ENCODE data around the gene ZBTB42.

The ZBTB42 gene

DNA sequence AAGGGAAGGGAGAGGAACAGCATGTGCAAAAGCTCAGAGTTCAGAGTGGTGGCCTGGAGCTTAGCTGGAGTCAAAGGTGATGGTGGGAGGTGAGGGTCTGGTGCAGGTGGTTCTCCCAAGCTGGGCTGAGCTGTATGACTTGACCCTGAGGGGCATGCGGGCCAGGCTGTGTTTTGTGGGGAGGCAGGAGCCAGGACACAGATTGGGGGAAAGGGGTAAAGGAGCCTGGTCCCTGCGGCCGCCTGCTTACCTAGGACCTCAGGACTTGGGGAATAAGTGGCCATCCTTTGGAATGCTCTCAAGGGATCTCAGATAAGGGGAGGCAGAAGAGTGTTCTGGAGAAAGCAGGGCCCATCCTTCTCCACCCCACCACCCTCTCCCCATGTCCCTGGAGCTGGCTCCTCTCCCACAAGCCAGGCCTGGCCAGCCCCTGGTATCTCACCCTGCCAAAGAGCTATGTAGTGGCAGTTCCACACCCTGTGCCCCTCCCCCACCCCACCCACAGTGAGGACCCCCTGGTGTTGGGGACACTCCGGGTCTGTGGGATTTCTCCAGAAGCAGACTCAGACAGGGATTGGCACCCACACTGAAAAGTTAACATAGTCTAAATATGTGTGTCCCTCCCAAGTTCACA is 44.2 kb downstream of the ZBTB42 start:
- H3K4me1 ChIP-seq (ENCODE audit: insufficient read depth, low read length) = peaks cover 12% of the 10 kb centered on the region
- no peaks in the 10 kb centered on the region for H3K36me3 ChIP-seq (ENCODE audit: insufficient read depth, low read length)
- no peak overlapping the region for H3K27ac ChIP-seq (ENCODE audit: low read depth, low read length)
- no peak overlapping the region for H3K4me3 ChIP-seq (ENCODE audit: low read depth in 1 of 2, low read length in 2 of 2)
- H3K9me3 ChIP-seq (ENCODE audit: low read length) = no peaks in the 10 kb centered on the region
- H3K27me3 ChIP-seq (ENCODE audit: control insufficient read depth in 1 of 2, insufficient read depth in 2 of 2, low read length in 2 of 2) = peaks cover 24 to 45% of the 10 kb centered on the region in 2 donors
- no peak overlapping the region for H3K9ac ChIP-seq (ENCODE audit: low read length)

DNA sequence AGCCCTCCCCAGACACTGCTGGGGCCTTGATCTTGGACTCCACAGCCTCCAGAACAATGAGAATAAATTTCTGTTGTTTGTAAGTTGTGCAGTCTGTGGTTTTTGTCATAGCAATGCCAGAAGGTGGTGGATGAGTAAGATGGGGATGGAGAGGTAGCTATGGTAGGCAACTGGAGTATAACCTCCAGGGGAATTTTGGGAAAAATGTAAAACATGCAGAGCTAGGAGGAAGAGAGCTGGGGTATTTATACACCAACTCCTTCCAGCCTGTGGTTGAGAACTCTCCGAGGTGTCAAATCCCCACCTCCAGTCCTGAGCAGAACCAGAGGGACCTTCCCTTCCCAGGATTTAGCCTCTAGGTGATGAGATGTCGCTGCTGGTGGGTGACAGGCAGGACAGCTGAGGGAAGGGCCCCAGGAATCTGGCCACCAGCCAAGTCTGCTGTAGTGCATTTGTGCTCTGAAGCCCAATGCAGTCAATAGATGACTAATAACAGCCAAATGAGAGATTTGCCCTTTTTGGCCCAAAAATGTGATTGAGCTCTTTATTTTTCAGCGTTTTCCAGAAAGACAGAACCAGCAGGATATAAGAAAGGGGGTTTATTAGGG is 45.0 kb downstream of the ZBTB42 start:
- Histone ChIP-seq H3K36me3 (ENCODE audit: insufficient read depth, low read length) (no peaks in the 10 kb centered on the region), H3K9me3 (ENCODE audit: low read length) (no peaks in the 10 kb centered on the region), H3K27me3 (ENCODE audit: control insufficient read depth in 1 of 2, insufficient read depth in 2 of 2, low read length in 2 of 2) (peaks cover 24 to 45% of the 10 kb centered on the region in 2 donors)

DNA sequence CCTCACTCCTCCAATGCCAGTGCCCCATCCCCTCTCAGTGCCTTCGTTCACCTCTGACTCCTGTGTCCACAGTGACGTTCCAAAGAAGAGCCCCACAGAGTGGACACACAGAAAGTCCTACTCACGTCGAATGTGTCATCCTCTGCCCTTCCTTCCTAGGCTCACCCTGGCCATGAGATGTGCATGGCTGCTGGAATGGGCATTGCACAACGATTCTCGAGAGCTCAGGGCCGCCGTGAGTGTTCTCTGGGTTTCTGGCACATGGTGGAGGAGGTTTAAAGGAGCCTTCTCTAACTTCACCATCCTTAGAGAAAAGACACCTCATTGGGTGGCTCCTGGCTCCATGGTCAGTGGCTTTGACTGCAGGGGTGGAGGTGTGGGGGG is 51.4 kb downstream of the ZBTB42 start:
- H3K27me3 ChIP-seq (ENCODE audit: control insufficient read depth in 1 of 2, insufficient read depth in 2 of 2, low read length in 2 of 2) = peaks cover 4 to 15% of the 10 kb centered on the region in 2 donors
- H3K36me3 ChIP-seq (ENCODE audit: insufficient read depth, low read length) = no peaks in the 10 kb centered on the region
- no peaks in the 10 kb centered on the region for H3K9me3 ChIP-seq (ENCODE audit: low read length)
- H3K4me1 ChIP-seq (ENCODE audit: insufficient read depth, low read length) = no peaks in the 10 kb centered on the region
- H3K27ac ChIP-seq (ENCODE audit: low read depth, low read length) = no peak overlapping the region
- no peak overlapping the region for H3K4me3 ChIP-seq (ENCODE audit: low read depth in 1 of 2, low read length in 2 of 2)
- no peak overlapping the region for H3K9ac ChIP-seq (ENCODE audit: low read length)

More for the DNA sequence above, 45.0 kb downstream of the ZBTB42 start:
- Histone ChIP-seq H3K27ac (ENCODE audit: low read depth, low read length) (no peak overlapping the region), H3K9ac (ENCODE audit: low read length) (no peak overlapping the region), H3K4me3 (ENCODE audit: low read depth in 1 of 2, low read length in 2 of 2) (no peak overlapping the region), H3K4me1 (ENCODE audit: insufficient read depth, low read length) (peaks cover 12% of the 10 kb centered on the region)

All from muscle layer of colon (tissue), 2 donors.